Smooth muscle cell of the pulmonary artery (primary cell): ENCODE data around the gene FAIM2. TPM values are rescaled to one million over a fixed set of nuclear protein-coding genes. Genes with fewer than 3 reads are reported as not detected.

Experiments
- total RNA-seq: library from RNA; depleted of rRNA; stranded (reverse); fragments of >200 nt; gene quantifications from 2 replicates; pipeline ENCODE4 v1.2.3, GENCODE V29; 2014

Gene FAIM2
- 3.7 and 8.3 TPM in 2 replicates for total RNA-seq

GRCh38 chr12:49903700-49904423 lies at the start of gene FAIM2:
Gene FAIM2, minus strand, starts transcription at chr12:49903900. Its CDS starts 108 bp downstream, at chr12:49903792.

GRCh38 chr12:49950273-49951251 lies 46.9 kb upstream of the FAIM2 start, which contains the start of gene AQP2:
Gene AQP2, plus strand, starts transcription at chr12:49950737. Its CDS starts 94 bp downstream, at chr12:49950831.

GRCh38 chr12:49842519-49843352 lies 61.0 kb downstream of the FAIM2 start, which contains the start of gene BCDIN3D:
Gene BCDIN3D, minus strand, starts transcription at chr12:49843106. Its CDS starts 19 bp downstream, at chr12:49843087.

GRCh38 chr12:49828133-49829091 lies 75.3 kb downstream of the FAIM2 start, which contains the start of gene NCKAP5L:
Gene NCKAP5L, minus strand, starts transcription at chr12:49828413. Its CDS starts 24,369 bp downstream, at chr12:49804044.

Other genes starting within 250 kb of the FAIM2 start
- 40.0 and 40.6 TPM in 2 replicates for gene FMNL3, start 196.5 kb downstream of the FAIM2 start, total RNA-seq
- 405 and 476 TPM in 2 replicates for gene TMBIM6, start 162.3 kb downstream of the FAIM2 start, total RNA-seq
- 16.7 and 21.8 TPM in 2 replicates for gene NCKAP5L, start 75.5 kb downstream of the FAIM2 start, total RNA-seq
- gene BCDIN3D, start 60.8 kb downstream of the FAIM2 start, total RNA-seq: 3.0 and 4.2 TPM in 2 replicates
- 0.07 TPM in 1 of 2 replicates, not detected in the other for gene AQP2, start 46.8 kb upstream of the FAIM2 start, total RNA-seq
- 0.23 and 0.52 TPM in 2 replicates for gene AQP5, start 58.0 kb upstream of the FAIM2 start, total RNA-seq
- 0.10 and 0.20 TPM in 2 replicates for gene AQP6, start 69.0 kb upstream of the FAIM2 start, total RNA-seq
- gene RACGAP1, start 121.6 kb upstream of the FAIM2 start, total RNA-seq: 14.5 and 28.6 TPM in 2 replicates
- gene ASIC1, start 153.7 kb upstream of the FAIM2 start, total RNA-seq: 3.5 and 3.6 TPM in 2 replicates
- 31.9 and 37.6 TPM in 2 replicates for gene SMARCD1, start 181.4 kb upstream of the FAIM2 start, total RNA-seq
- 0.13 and 0.20 TPM in 2 replicates for gene GPD1, start 200.1 kb upstream of the FAIM2 start, total RNA-seq
- 22.1 and 24.4 TPM in 2 replicates for gene COX14, start 208.3 kb upstream of the FAIM2 start, total RNA-seq